Measurements from ENCODE around the gene EEF1G. TPM values are rescaled to one million over a fixed set of nuclear protein-coding genes. Genes with fewer than 3 reads are reported as not detected.

Gene EEF1G
- total and polyA plus RNA-seq, 2 of the 13 experiments (the other 11 are each of a cell fraction or from before 2014, with no cell fraction given): 1,787 to 2,144 TPM

DNA sequence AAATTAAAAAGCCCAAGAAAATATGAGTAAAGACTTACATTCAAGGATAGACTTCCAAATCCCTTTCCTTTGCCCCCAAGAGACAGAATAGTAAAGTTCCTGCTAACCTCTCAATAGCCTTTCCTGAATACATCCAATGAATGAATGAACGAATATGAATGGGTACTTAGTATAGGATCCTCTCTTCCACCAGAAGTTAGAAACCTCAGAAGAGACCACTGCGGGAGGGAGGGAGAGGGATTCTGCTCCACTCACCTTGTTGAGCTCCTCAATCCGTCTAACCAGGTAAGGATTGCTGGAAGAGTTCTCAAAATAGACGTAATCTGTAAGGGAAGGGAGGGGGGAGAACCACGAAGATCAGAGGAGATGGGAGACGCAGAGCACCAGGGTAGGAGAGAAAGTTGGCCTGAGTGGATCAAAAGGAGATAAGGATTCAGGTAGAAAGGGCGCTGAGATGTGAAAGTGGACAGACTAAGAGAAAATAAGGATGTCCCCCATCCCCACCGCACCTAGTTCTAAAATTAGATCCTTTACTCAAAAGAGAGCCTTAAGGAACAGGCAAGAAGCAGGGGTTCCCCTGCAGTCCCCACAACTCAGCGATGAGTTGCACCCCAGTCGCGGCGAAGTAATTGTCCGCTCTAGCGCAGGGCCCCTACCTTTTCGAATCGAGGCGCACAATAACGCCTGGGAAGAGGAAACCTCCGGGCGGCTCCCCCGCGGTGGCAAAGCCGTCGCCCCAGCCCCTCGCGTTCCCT is 26.9 kb upstream of the EEF1G start:
- no peaks in the 10 kb centered on the region for H3K9me3 ChIP-seq (ENCODE audit: low read length)
- 0 out of 2 replicates have a peak, but pooled peaks have one; percentile 39 for TF ChIP-seq ZNF317 (CRISPR knock-in tag; IDR thresholded peaks at IDR 0.05)
- TF ChIP-seq, protein P1, sequence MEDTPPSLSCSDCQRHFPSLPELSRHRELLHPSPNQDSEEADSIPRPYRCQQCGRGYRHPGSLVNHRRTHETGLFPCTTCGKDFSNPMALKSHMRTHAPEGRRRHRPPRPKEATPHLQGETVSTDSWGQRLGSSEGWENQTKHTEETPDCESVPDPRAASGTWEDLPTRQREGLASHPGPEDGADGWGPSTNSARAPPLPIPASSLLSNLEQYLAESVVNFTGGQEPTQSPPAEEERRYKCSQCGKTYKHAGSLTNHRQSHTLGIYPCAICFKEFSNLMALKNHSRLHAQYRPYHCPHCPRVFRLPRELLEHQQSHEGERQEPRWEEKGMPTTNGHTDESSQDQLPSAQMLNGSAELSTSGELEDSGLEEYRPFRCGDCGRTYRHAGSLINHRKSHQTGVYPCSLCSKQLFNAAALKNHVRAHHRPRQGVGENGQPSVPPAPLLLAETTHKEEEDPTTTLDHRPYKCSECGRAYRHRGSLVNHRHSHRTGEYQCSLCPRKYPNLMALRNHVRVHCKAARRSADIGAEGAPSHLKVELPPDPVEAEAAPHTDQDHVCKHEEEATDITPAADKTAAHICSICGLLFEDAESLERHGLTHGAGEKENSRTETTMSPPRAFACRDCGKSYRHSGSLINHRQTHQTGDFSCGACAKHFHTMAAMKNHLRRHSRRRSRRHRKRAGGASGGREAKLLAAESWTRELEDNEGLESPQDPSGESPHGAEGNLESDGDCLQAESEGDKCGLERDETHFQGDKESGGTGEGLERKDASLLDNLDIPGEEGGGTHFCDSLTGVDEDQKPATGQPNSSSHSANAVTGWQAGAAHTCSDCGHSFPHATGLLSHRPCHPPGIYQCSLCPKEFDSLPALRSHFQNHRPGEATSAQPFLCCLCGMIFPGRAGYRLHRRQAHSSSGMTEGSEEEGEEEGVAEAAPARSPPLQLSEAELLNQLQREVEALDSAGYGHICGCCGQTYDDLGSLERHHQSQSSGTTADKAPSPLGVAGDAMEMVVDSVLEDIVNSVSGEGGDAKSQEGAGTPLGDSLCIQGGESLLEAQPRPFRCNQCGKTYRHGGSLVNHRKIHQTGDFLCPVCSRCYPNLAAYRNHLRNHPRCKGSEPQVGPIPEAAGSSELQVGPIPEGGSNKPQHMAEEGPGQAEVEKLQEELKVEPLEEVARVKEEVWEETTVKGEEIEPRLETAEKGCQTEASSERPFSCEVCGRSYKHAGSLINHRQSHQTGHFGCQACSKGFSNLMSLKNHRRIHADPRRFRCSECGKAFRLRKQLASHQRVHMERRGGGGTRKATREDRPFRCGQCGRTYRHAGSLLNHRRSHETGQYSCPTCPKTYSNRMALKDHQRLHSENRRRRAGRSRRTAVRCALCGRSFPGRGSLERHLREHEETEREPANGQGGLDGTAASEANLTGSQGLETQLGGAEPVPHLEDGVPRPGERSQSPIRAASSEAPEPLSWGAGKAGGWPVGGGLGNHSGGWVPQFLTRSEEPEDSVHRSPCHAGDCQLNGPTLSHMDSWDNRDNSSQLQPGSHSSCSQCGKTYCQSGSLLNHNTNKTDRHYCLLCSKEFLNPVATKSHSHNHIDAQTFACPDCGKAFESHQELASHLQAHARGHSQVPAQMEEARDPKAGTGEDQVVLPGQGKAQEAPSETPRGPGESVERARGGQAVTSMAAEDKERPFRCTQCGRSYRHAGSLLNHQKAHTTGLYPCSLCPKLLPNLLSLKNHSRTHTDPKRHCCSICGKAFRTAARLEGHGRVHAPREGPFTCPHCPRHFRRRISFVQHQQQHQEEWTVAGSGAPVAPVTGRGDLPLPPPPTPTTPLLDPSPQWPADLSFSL (CRISPR knock-in tag; IDR thresholded peaks at IDR 0.05): 0 out of 2 replicates have a peak, but pooled peaks have one; percentile 1
- TF ChIP-seq ZSCAN20 (CRISPR knock-in tag; IDR thresholded peaks at IDR 0.05; ENCODE audit: borderline replicate concordance): no peak
- 0 out of 2 replicates have a peak, but pooled peaks have one; percentile 12 for TF ChIP-seq SIN3A (IDR thresholded peaks at IDR 0.05; ENCODE audit: borderline replicate concordance, low read depth, low read length)
- TF ChIP-seq ZNF383 (CRISPR knock-in tag; IDR thresholded peaks at IDR 0.05; ENCODE audit: borderline replicate concordance): 0 out of 2 replicates have a peak, but pooled peaks have one; percentile 19
- TF ChIP-seq ISX (CRISPR knock-in tag; conservative IDR thresholded peaks at IDR 0.05): 0 out of 2 replicates have a peak, but pooled peaks have one; percentile 12
- CTCF ChIA-PET (ENCODE audit: low intra/inter-chr PET ratio, low total read pairs): no interaction called here
- no peaks in the 10 kb centered on the region; a peak in 1 of 5 replicates for H3K27me3 ChIP-seq (ENCODE audit: control insufficient read depth in 1 of 2, insufficient read depth in 2 of 2, low read length in 2 of 2)
- H3K9ac ChIP-seq (ENCODE audit: insufficient read depth, low read depth, low read length): peak overlapping the region; percentile 99
- peaks cover 16 to 31% of the 10 kb centered on the region in 2 experiments; a peak in 4 of 5 replicates for H3K36me3 ChIP-seq (replicated peaks in 1 of 2; ENCODE audit: control insufficient read depth in 1 of 2, insufficient read depth in 2 of 2, low read length in 2 of 2)
- DNase-seq (ENCODE audit: low spot score): no peak
- 2% methylated on average over 18 of the region's 26 CpGs for WGBS (ENCODE audit: low lambda C conversion rate)
- POLR2A ChIA-PET: interaction anchor here (0.6 to 3.8 kb wide), 15 partner anchors 9 to 153 kb away, joined by 4 to 137 read pairs (median 7); partner anchors contain the start of genes AHNAK, B3GAT3, C11orf98 and CSKMT
- in situ Hi-C loops (cut with HindIII; ENCODE audit: extremely low pct_ligation_motif_present, low pct_unique_long_range_greater_than_20kb): no loop called here
- no peak for FAIRE-seq
- intact Hi-C loops (cut with micrococcal nuclease; ENCODE audit: unreplicated experiment): no loop called here
- no TSS peak for BruUV-seq (replicated peaks)
- H2AFZ ChIP-seq (ENCODE audit: low read length): no peak overlapping the region
- H4K20me1 ChIP-seq (ENCODE audit: insufficient read depth, low read length): no peaks in the 10 kb centered on the region
- ATAC-seq: no peak; the same call in 2 of the 3 replicates
- H3K4me1 ChIP-seq (ENCODE audit: insufficient read depth, low read length): peaks cover 39% of the 10 kb centered on the region
- H3K79me2 ChIP-seq (ENCODE audit: insufficient read depth, low read length): peaks cover 33% of the 10 kb centered on the region
- peak overlapping the region; percentile 97 for H3K4me2 ChIP-seq (ENCODE audit: low read depth, low read length)
- H3K4me3 ChIP-seq (replicated peaks in 1 of 3; ENCODE audit: insufficient read depth in 1 of 3, low read depth in 2 of 3, low read length in 3 of 3): peak overlapping the region; percentile 91 to 94 (median 94)
- H3K27ac ChIP-seq (ENCODE audit: extremely low read length, insufficient read depth, low read length): peak overlapping the region; percentile 88

All from HepG2 (cell line).